Mesenchymal stem cell (in vitro differentiated cells and primary cell): ENCODE data around the gene SERPINB8.

Experiments used
- DNase-seq: peaks from one replicate; pipeline ENCODE4 v3.0.0-alpha.2; 2013
- H2AFZ ChIP-seq: one replicate; pipeline ENCODE4 v1.6.1; 2013; ENCODE audit warnings: low read depth, mild to moderate bottlenecking, control low read depth, inconsistent platforms, low read length, moderate library complexity
- H2AK5ac ChIP-seq: 2 replicates; pipeline ENCODE4 v1.6.1; 2013; ENCODE audit warnings: low read length, moderate library complexity, mild to moderate bottlenecking, inconsistent platforms; ENCODE audit not compliant: severe bottlenecking
- H2BK120ac ChIP-seq: one replicate; pipeline ENCODE4 v1.6.1; 2013; ENCODE audit warnings: low read depth, mild to moderate bottlenecking, inconsistent platforms, low read length, moderate library complexity
- H2BK12ac ChIP-seq, 2 experiments: one replicate each; pipeline ENCODE4 v1.6.1; 2013; ENCODE audit warnings: inconsistent platforms in 2 of 2, low read length in 2 of 2, mild to moderate bottlenecking in 2 of 2, moderate library complexity in 2 of 2, control low read depth in 1 of 2
- H2BK15ac ChIP-seq: one replicate; pipeline ENCODE4 v1.6.1; 2013; ENCODE audit warnings: mild to moderate bottlenecking, low read depth, inconsistent platforms; ENCODE audit not compliant: poor library complexity, severe bottlenecking
- H2BK5ac ChIP-seq: 2 replicates; pipeline ENCODE4 v1.6.1; 2013; ENCODE audit warnings: low read depth, mild to moderate bottlenecking, low read length, control low read depth, inconsistent platforms; ENCODE audit not compliant: poor library complexity, severe bottlenecking
- H3K14ac ChIP-seq, 2 experiments: one replicate each; pipeline ENCODE4 v1.6.1; 2013; ENCODE audit warnings: inconsistent platforms in 2 of 2, low read length in 2 of 2, control low read depth in 1 of 2, mild to moderate bottlenecking in 1 of 2, moderate library complexity in 1 of 2
- H3K18ac ChIP-seq, 2 experiments: one replicate each; pipeline ENCODE4 v1.6.1; 2013; ENCODE audit warnings: inconsistent platforms in 2 of 2, low read length in 2 of 2, control low read depth in 1 of 2, low read depth in 1 of 2, mild to moderate bottlenecking in 1 of 2
- H3K23ac ChIP-seq, 2 experiments: one replicate each; pipeline ENCODE4 v1.6.1; 2013; ENCODE audit warnings: inconsistent platforms in 2 of 2, low read length in 2 of 2, mild to moderate bottlenecking in 2 of 2, moderate library complexity in 2 of 2, control low read depth in 1 of 2
- H3K27ac ChIP-seq: 2 replicates; pipeline ENCODE4 v1.5.1; 2013; ENCODE audit warnings: mild to moderate bottlenecking, moderate library complexity, low read length, control low read depth, inconsistent platforms; ENCODE audit not compliant: poor library complexity, severe bottlenecking
- H3K27me3 ChIP-seq, 2 experiments: 2 replicates each; pipeline versions ENCODE4 v1.6.1 to v1.7.0; 2013; ENCODE audit warnings: low read length in 2 of 2, mild to moderate bottlenecking in 2 of 2, moderate library complexity in 2 of 2, control low read depth in 1 of 2, inconsistent platforms in 1 of 2; ENCODE audit not compliant: control insufficient read depth in 1 of 2, insufficient read depth in 1 of 2
- H3K36me3 ChIP-seq, 2 experiments: 2 replicates each; pipeline versions ENCODE4 v1.6.1 to v1.7.0; 2013; ENCODE audit warnings: low read length in 2 of 2, control low read depth in 1 of 2, inconsistent platforms in 1 of 2, low read depth in 1 of 2, mild to moderate bottlenecking in 1 of 2; ENCODE audit not compliant: insufficient read depth in 2 of 2, control insufficient read depth in 1 of 2
- H3K4ac ChIP-seq, 2 experiments: one replicate each; pipeline ENCODE4 v1.6.1; 2013; ENCODE audit warnings: inconsistent platforms in 2 of 2, low read length in 2 of 2, mild to moderate bottlenecking in 2 of 2, moderate library complexity in 2 of 2, control low read depth in 1 of 2, low read depth in 1 of 2
- H3K4me1 ChIP-seq: 2 replicates; pipeline ENCODE4 v1.6.1; 2013; ENCODE audit warnings: low read depth, low read length, control low read depth; ENCODE audit not compliant: control insufficient read depth, insufficient read depth
- H3K4me2 ChIP-seq: 2 replicates; pipeline ENCODE4 v1.6.1; 2013; ENCODE audit warnings: low read length, mild to moderate bottlenecking, inconsistent platforms; ENCODE audit not compliant: poor library complexity, severe bottlenecking
- H3K4me3 ChIP-seq, 2 experiments: 2 replicates each; pipeline versions ENCODE4 v1.5.1 to v1.7.0; 2013; ENCODE audit warnings: low read length in 2 of 2, mild to moderate bottlenecking in 2 of 2, control low read depth in 1 of 2, low read depth in 1 of 2; ENCODE audit not compliant: insufficient read depth in 1 of 2
- H3K79me1 ChIP-seq: replicated peaks from 2 replicates; pipeline ENCODE4 v1.6.1; 2013; ENCODE audit warnings: mild to moderate bottlenecking, control low read depth, low read length, inconsistent platforms; ENCODE audit not compliant: poor library complexity, severe bottlenecking
- H3K9ac ChIP-seq: 2 replicates; pipeline ENCODE4 v1.7.0; 2013; ENCODE audit warnings: mild to moderate bottlenecking, low read length, moderate library complexity
- H3K9me3 ChIP-seq: 2 replicates; pipeline ENCODE4 v1.7.0; 2013; ENCODE audit warnings: mild to moderate bottlenecking, low read length; ENCODE audit not compliant: control insufficient read depth
- H4K8ac ChIP-seq: one replicate; pipeline ENCODE4 v1.6.1; 2013; ENCODE audit warnings: inconsistent platforms, mild to moderate bottlenecking, low read length, moderate library complexity
- H4K91ac ChIP-seq: one replicate; pipeline ENCODE4 v1.6.1; 2013; ENCODE audit warnings: mild to moderate bottlenecking, low read length, inconsistent platforms
- WGBS: methylation state at CpG from one replicate; pipeline ENCODE4 v1.1.7; 2013; ENCODE audit warnings: mixed read lengths; 5-methylcytosine and 5-hydroxymethylcytosine counted together

SERPINB8 gene

DNA sequence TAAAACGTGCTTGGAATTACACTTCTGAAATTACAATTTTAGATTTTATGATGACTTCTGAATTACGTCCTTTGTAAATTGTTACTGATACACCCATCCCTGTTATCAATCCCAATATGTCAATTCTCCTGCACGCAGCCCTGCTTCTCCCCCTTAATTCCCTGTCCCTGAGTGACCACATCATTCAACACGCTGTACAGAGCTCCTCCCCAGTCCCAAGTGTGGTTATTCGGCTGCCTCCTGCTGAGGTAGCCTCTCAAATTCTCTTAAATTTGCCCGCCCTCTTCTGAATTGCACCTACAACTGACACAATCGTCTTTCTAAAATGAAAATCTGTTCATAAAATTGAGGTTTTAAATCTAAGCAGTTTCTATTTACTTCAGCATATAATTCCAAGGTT is 10.1 kb downstream of the SERPINB8 start:
- H3K27ac ChIP-seq, result no peak overlapping the region
- H3K4ac ChIP-seq, result peak overlapping the region in 1 of 2 experiments; percentile 80
- H3K18ac ChIP-seq, result peak overlapping the region in 1 of 2 experiments; percentile 82
- H2BK15ac ChIP-seq, result no peak overlapping the region
- H3K27me3 ChIP-seq, result no peaks in the 10 kb centered on the region
- H3K14ac ChIP-seq, result no peak overlapping the region
- H2AFZ ChIP-seq, result no peak overlapping the region
- peak overlapping the region; percentile 80 for H3K9ac ChIP-seq
- peak overlapping the region in 1 of 2 experiments; percentile 83 for H2BK12ac ChIP-seq
- H3K23ac ChIP-seq, result no peak overlapping the region
- H3K9me3 ChIP-seq, result no peaks in the 10 kb centered on the region
- H3K36me3 ChIP-seq, result peaks cover 10 to 43% of the 10 kb centered on the region in 2 experiments
- H4K8ac ChIP-seq, result no peak overlapping the region
- 87% methylated on average over 7 of the region's 7 CpGs for WGBS
- no peak overlapping the region for H2BK120ac ChIP-seq
- no peak overlapping the region for H3K4me2 ChIP-seq
- no peak overlapping the region for H2AK5ac ChIP-seq
- no peaks in the 10 kb centered on the region for H3K4me1 ChIP-seq
- no peak overlapping the region for H4K91ac ChIP-seq
- peak overlapping the region in 1 of 2 experiments; percentile 80 for H3K4me3 ChIP-seq
- no peak overlapping the region for H2BK5ac ChIP-seq
- DNase-seq, result no peak
- peaks cover 19% of the 10 kb centered on the region for H3K79me1 ChIP-seq

DNA sequence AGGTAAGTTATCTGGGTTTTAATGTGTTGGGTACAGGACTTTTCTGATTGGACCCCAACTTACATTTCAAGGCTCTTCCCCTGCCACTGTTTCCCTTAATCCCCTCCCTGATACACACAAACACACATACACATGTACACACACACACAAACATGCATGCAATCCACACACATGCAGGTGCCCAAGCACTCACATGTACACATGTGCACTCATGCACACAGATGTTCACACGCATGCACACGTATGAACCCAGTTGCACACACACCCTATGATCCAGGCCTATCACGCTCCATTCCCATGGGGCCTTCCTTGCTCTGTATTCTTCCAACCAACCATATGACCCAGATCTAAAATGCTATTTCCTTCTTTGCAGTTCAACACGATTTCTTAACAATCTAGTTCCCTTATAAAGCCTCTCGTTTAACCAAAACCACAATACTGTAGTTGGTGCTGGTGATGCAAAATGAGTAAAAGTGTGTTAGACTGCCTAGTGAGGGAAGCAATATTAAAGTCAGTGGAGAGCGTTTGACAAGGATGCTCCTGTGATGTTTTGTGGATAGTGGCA is 11.1 kb downstream of the SERPINB8 start:
- H3K23ac ChIP-seq, result no peak overlapping the region
- 96% methylated on average over 6 of the region's 6 CpGs for WGBS
- H3K18ac ChIP-seq, result no peak overlapping the region
- H4K91ac ChIP-seq, result peak overlapping the region; percentile 48
- H3K4me3 ChIP-seq, result no peak overlapping the region
- H4K8ac ChIP-seq, result no peak overlapping the region
- no peak overlapping the region for H2BK120ac ChIP-seq
- H2BK15ac ChIP-seq, result no peak overlapping the region
- no peaks in the 10 kb centered on the region for H3K4me1 ChIP-seq
- peak overlapping the region; percentile 80 for H3K9ac ChIP-seq
- no peak overlapping the region for H2AK5ac ChIP-seq
- H3K4ac ChIP-seq, result no peak overlapping the region
- H3K4me2 ChIP-seq, result no peak overlapping the region
- H2BK5ac ChIP-seq, result no peak overlapping the region
- no peak overlapping the region for H2BK12ac ChIP-seq
- DNase-seq, result no peak
- no peak overlapping the region for H2AFZ ChIP-seq
- H3K36me3 ChIP-seq, result peaks cover 12 to 52% of the 10 kb centered on the region in 2 experiments
- H3K27me3 ChIP-seq, result no peaks in the 10 kb centered on the region
- no peak overlapping the region for H3K14ac ChIP-seq
- peaks cover 18% of the 10 kb centered on the region for H3K79me1 ChIP-seq
- H3K27ac ChIP-seq, result no peak overlapping the region
- no peaks in the 10 kb centered on the region for H3K9me3 ChIP-seq

DNA sequence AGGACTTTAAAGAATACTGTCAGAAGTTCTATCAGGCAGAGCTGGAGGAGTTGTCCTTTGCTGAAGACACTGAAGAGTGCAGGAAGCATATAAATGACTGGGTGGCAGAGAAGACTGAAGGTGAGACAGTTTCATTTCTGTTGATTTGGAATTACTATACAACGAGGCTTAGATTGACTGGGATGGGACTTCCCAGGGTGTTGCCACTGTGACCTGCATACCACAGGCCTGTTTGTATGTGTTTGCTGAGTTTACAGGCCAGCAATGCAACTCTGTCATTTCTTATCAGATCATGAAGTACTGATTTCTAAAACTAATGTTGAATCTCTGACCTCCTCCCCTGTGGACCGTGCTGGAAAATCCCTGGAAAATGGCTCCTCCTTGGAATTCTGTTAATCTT is 11.8 kb downstream of the SERPINB8 start:
- no peak overlapping the region for H3K23ac ChIP-seq
- DNase-seq, result no peak
- no peak overlapping the region for H3K4ac ChIP-seq
- H3K79me1 ChIP-seq, result peaks cover 18% of the 10 kb centered on the region
- no peak overlapping the region for H3K14ac ChIP-seq
- no peak overlapping the region for H3K4me2 ChIP-seq
- H3K4me1 ChIP-seq, result no peaks in the 10 kb centered on the region
- H3K9me3 ChIP-seq, result no peaks in the 10 kb centered on the region
- H3K36me3 ChIP-seq, result peaks cover 12 to 60% of the 10 kb centered on the region in 2 experiments
- no peaks in the 10 kb centered on the region for H3K27me3 ChIP-seq
- no peak overlapping the region for H2BK5ac ChIP-seq
- no peak overlapping the region for H2BK120ac ChIP-seq
- no peak overlapping the region for H2BK12ac ChIP-seq
- H3K9ac ChIP-seq, result no peak overlapping the region
- no peak overlapping the region for H4K91ac ChIP-seq
- H4K8ac ChIP-seq, result no peak overlapping the region
- 80% methylated on average over 2 of the region's 2 CpGs for WGBS
- no peak overlapping the region for H3K4me3 ChIP-seq
- no peak overlapping the region for H2BK15ac ChIP-seq
- no peak overlapping the region for H2AFZ ChIP-seq
- H3K18ac ChIP-seq, result no peak overlapping the region
- no peak overlapping the region for H2AK5ac ChIP-seq
- no peak overlapping the region for H3K27ac ChIP-seq

DNA sequence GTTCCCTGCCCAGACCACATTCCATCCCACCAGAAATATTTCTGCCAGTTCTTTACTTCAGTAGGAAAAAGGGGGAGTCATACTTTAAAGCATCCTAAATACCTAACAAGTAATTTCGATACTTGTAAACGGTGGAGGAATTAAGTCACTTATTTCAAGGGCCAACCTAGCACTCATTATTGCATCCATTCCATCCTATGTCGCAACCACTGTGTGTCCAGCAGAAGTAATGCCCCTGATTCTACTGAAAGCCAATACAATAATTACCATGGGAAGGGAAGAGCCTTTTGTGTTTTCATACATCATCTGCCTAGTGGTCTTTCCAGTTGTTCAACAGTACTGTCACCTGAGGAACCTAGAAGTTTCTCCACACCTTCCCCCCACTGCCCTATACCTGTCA is 12.5 kb downstream of the SERPINB8 start:
- Histone ChIP-seq H3K4me3 (no peak overlapping the region), H3K23ac (no peak overlapping the region), H3K27me3 (no peaks in the 10 kb centered on the region), H2BK12ac (no peak overlapping the region), H2AFZ (no peak overlapping the region), H2AK5ac (no peak overlapping the region), H3K9ac (no peak overlapping the region), H4K91ac (no peak overlapping the region), H3K36me3 (peaks cover 18 to 66% of the 10 kb centered on the region in 2 experiments), H3K27ac (no peak overlapping the region), H3K4ac (no peak overlapping the region), H4K8ac (no peak overlapping the region), H3K4me1 (no peaks in the 10 kb centered on the region), H3K18ac (no peak overlapping the region), H2BK120ac (no peak overlapping the region), H3K79me1 (peaks cover 17% of the 10 kb centered on the region), H3K14ac (no peak overlapping the region), H2BK5ac (no peak overlapping the region), H3K4me2 (no peak overlapping the region), H2BK15ac (no peak overlapping the region), H3K9me3 (no peaks in the 10 kb centered on the region)
- no peak for DNase-seq
- 100% methylated on average over 3 of the region's 3 CpGs for WGBS
